HCT116 (cell line): ENCODE results near the gene NIBAN1. TPM values are rescaled to one million over a fixed set of nuclear protein-coding genes. Genes with fewer than 3 reads are reported as not detected.

Experiments used
- ATAC-seq: fragments of 200-7000 bp; cut with Tn5 transposase; 2 replicates; pipeline ENCODE4 v1.9.1; 2020; ENCODE audit warnings: mild to moderate bottlenecking, moderate library complexity
- BruUV-seq: library from RNA; stranded (reverse); fragments of 400-500 nt; replicated peaks from 2 replicates; lab custom pipeline; 2021; lab: Mats Ljungman, UMichigan
- CTCF ChIA-PET: fragments of 300-600 bp; sonication (Branson Sonifier 250); formaldehyde crosslinking; loops from one replicate; lab custom pipeline; 2021; ENCODE audit warnings: antibody characterized with exemption; lab: Charles Lee
- POLR2A ChIA-PET: fragments of 300-600, 350-600 bp; sonication (Branson Sonifier 250); formaldehyde crosslinking; loops from one replicate; lab custom pipeline; 2021; ENCODE audit warnings: antibody characterized with exemption; lab: Charles Lee
- RAD21 ChIA-PET, 2 experiments: fragments of 300-600 bp; sonication (Branson Sonifier 250); formaldehyde crosslinking; loops; one replicate each; lab custom pipeline; 2023; ENCODE audit warnings: low total read pairs in 2 of 2; ENCODE audit not compliant: uncharacterized antibody in 2 of 2, unreplicated experiment in 2 of 2, low non-redundant PET in 1 of 2; lab: Charles Lee
- DNase-seq: peaks from one replicate; pipeline ENCODE4 v3.0.0-alpha.2; 2010; ENCODE audit warnings: low read depth, low spot score
- H2AFZ ChIP-seq: fragments of 200-600 bp; shearing (Covaris generic), sonication (generic); 2 replicates; pipeline ENCODE4 v1.6.1; 2017; ENCODE audit warnings: low read depth, mixed run types, mixed read lengths, antibody characterized with exemption, low read length; ENCODE audit not compliant: poor library complexity, severe bottlenecking
- H3K27ac ChIP-seq: 2 replicates; pipeline ENCODE4 v1.5.1; 2012; ENCODE audit warnings: low read depth, low read length
- H3K27me3 ChIP-seq: fragments of 200-600 bp; sonication (generic); 2 replicates; pipeline ENCODE4 v1.6.1; 2016; ENCODE audit warnings: mixed run types, low read length, mixed read lengths; ENCODE audit not compliant: insufficient read depth
- H3K36me3 ChIP-seq, 2 experiments: fragments of 200-500 bp in 1 of 2; fragments of 200-600 bp in 1 of 2; sonication (Bioruptor generic) in 1 of 2; sonication (generic) in 1 of 2; 2 replicates each; pipeline versions ENCODE4 v1.5.1 to v1.6.1; 2014 to 2016; ENCODE audit warnings: low read length in 2 of 2, inconsistent platforms in 1 of 2, mixed read lengths in 1 of 2, mixed run types in 1 of 2; ENCODE audit not compliant: insufficient read depth in 2 of 2, control insufficient read depth in 1 of 2
- H3K4me1 ChIP-seq, 2 experiments: fragments of 200-600 bp in 1 of 2; sonication (generic) in 1 of 2; 2 replicates each; pipeline versions ENCODE4 v1.5.1 to v1.6.1; 2012 to 2017; ENCODE audit warnings: low read length in 2 of 2, inconsistent platforms in 1 of 2, mild to moderate bottlenecking in 1 of 2, mixed read lengths in 1 of 2, mixed run types in 1 of 2, moderate library complexity in 1 of 2; ENCODE audit not compliant: insufficient read depth in 2 of 2, control insufficient read depth in 1 of 2
- H3K4me2 ChIP-seq: fragments of 200-600 bp; sonication (generic); 2 replicates; pipeline ENCODE4 v1.6.1; 2017; ENCODE audit warnings: mixed run types, low read length, mixed read lengths
- H3K4me3 ChIP-seq, 2 experiments: fragments of 200-600 bp in 1 of 2; sonication (generic) in 1 of 2; replicated peaks in 1 of 2; 2 replicates each; pipeline ENCODE4 v1.5.1; 2011 to 2016; ENCODE audit warnings: low read length in 2 of 2, control low read depth in 1 of 2, low read depth in 1 of 2, mild to moderate bottlenecking in 1 of 2, mixed read lengths in 1 of 2, mixed run types in 1 of 2
- H3K79me2 ChIP-seq: fragments of 200-600 bp; sonication (generic); 2 replicates; pipeline ENCODE4 v1.6.1; 2017; ENCODE audit warnings: mild to moderate bottlenecking, mixed run types, low read length, moderate library complexity, mixed read lengths; ENCODE audit not compliant: insufficient read depth
- H3K9ac ChIP-seq: fragments of 200-600 bp; sonication (generic); 2 replicates; pipeline ENCODE4 v1.6.1; 2016; ENCODE audit warnings: low read length, mixed read lengths
- H3K9me2 ChIP-seq: fragments of 200-600 bp; sonication (generic), shearing (Covaris generic); 2 replicates; pipeline ENCODE4 v1.6.1; 2017; ENCODE audit warnings: mixed run types, mild to moderate bottlenecking, moderate library complexity; ENCODE audit not compliant: insufficient read depth
- H3K9me3 ChIP-seq, 2 experiments: fragments of 200-500 bp in 1 of 2; fragments of 200-600 bp in 1 of 2; sonication (Bioruptor generic) in 1 of 2; sonication (generic) in 1 of 2; 2 replicates each; pipeline ENCODE4 v1.6.1; 2014 to 2017; ENCODE audit warnings: low read length in 2 of 2, mixed read lengths in 2 of 2, inconsistent platforms in 1 of 2, low read depth in 1 of 2, mild to moderate bottlenecking in 1 of 2, mixed run types in 1 of 2, moderate library complexity in 1 of 2; ENCODE audit not compliant: control insufficient read depth in 1 of 2, insufficient read depth in 1 of 2
- H4K20me1 ChIP-seq: fragments of 200-600 bp; sonication (generic), shearing (Covaris generic); 2 replicates; pipeline ENCODE4 v1.6.1; 2017; ENCODE audit warnings: mixed run types, mild to moderate bottlenecking, moderate library complexity; ENCODE audit not compliant: insufficient read depth
- ATF3 ChIP-seq: IDR thresholded peaks from 2 replicates; pipeline ENCODE4 v1.6.1; 2012
- CBX3 ChIP-seq: IDR thresholded peaks from 2 replicates; pipeline ENCODE4 v1.6.1; 2012; ENCODE audit warnings: low read depth
- EZH2 ChIP-seq: fragments of 200-600 bp; sonication (generic); IDR thresholded peaks from 2 replicates; pipeline ENCODE4 v1.6.1; 2017; ENCODE audit warnings: antibody characterized with exemption, mixed run types
- EZH2phosphoT487 ChIP-seq: fragments of 200-600 bp; IDR thresholded peaks from 2 replicates; pipeline ENCODE4 v1.6.1; 2018; ENCODE audit warnings: antibody characterized with exemption, borderline replicate concordance
- FOSL1 ChIP-seq: IDR thresholded peaks from 2 replicates; pipeline ENCODE4 v1.6.1; 2012; ENCODE audit warnings: low read depth
- JUND ChIP-seq: IDR thresholded peaks from 2 replicates; pipeline ENCODE4 v1.6.1; 2012
- MAX ChIP-seq: IDR thresholded peaks from 2 replicates; pipeline ENCODE4 v1.6.1; 2012
- POLR2A ChIP-seq: IDR thresholded peaks from 2 replicates; pipeline ENCODE4 v1.7.0; 2011; ENCODE audit warnings: borderline replicate concordance; ENCODE audit not compliant: insufficient read depth, insufficient read length; ENCODE audit errors: extremely low read depth
- RAD21 ChIP-seq: IDR thresholded peaks from 2 replicates; pipeline ENCODE4 v1.6.1; 2012; ENCODE audit warnings: low read depth, mild to moderate bottlenecking
- SIN3A ChIP-seq: IDR thresholded peaks from 2 replicates; pipeline ENCODE4 v1.6.1; 2012; ENCODE audit warnings: low read depth
- SP1 ChIP-seq: IDR thresholded peaks from 2 replicates; pipeline ENCODE4 v1.6.1; 2012; ENCODE audit warnings: low read depth
- SRF ChIP-seq: IDR thresholded peaks from 2 replicates; pipeline ENCODE4 v1.6.1; 2012; ENCODE audit warnings: low read depth
- ZBTB33 ChIP-seq: IDR thresholded peaks from 2 replicates; pipeline ENCODE4 v1.6.1; 2011; ENCODE audit warnings: mild to moderate bottlenecking, low read length, moderate library complexity; ENCODE audit not compliant: insufficient replicate concordance; ENCODE audit errors: extremely low read depth
- ZFX ChIP-seq: fragments of 450-650 bp; IDR thresholded peaks from 2 replicates; pipeline ENCODE4 v1.6.1; 2017
- ZNF274 ChIP-seq: fragments of 200-500 bp; sonication (Bioruptor generic); IDR thresholded peaks from 2 replicates; pipeline ENCODE4 v1.6.1; 2014; ENCODE audit warnings: mild to moderate bottlenecking, low read depth, low read length, inconsistent platforms
- intact Hi-C: fragments of 100-400 bp; cut with micrococcal nuclease; formaldehyde crosslinking; loops from 2 replicates; pipeline ENCODE4 v1.10.0; 2022
- total RNA-seq: library from RNA; stranded (reverse); gene quantifications from one replicate; pipeline ENCODE4 v1.2.1, GENCODE V29; 2021; ENCODE audit not compliant: unreplicated experiment

The NIBAN1 gene
- total RNA-seq, 1 experiment from 2014 or later = 10.3 TPM

- Histone ChIP-seq H3K27ac (no peak overlapping the region), H3K4me2 (no peak overlapping the region), H3K4me3 (no peak overlapping the region), H4K20me1 (no peaks in the 10 kb centered on the region), H3K9me3 (no peaks in the 10 kb centered on the region), H3K9ac (no peak overlapping the region), H2AFZ (no peak overlapping the region), H3K27me3 (no peaks in the 10 kb centered on the region), H3K4me1 (no peaks in the 10 kb centered on the region), H3K36me3 (no peaks in the 10 kb centered on the region), H3K79me2 (no peaks in the 10 kb centered on the region), H3K9me2 (no peaks in the 10 kb centered on the region)
- no peak for TF ChIP-seq EZH2
- no peak for TF ChIP-seq JUND
- TF ChIP-seq FOSL1 = no peak
- no peak for TF ChIP-seq SRF
- TF ChIP-seq ZNF274 = no peak
- no peak for TF ChIP-seq EZH2phosphoT487
- TF ChIP-seq SP1 = no peak
- no peak for TF ChIP-seq POLR2A
- TF ChIP-seq SIN3A = no peak
- no peak for TF ChIP-seq ATF3
- no peak for TF ChIP-seq ZFX
- no peak for TF ChIP-seq MAX
- TF ChIP-seq RAD21 = no peak
- no peak for TF ChIP-seq CBX3
- no peak for TF ChIP-seq ZBTB33
- POLR2A ChIA-PET = no interaction called here
- ATAC-seq = no peak
- intact Hi-C loops = no loop called here
- no TSS peak for BruUV-seq
- no peak for DNase-seq
- CTCF ChIA-PET = no interaction called here
- RAD21 ChIA-PET = no interaction called here
Observed at GRCh38 chr1:184994301-184994700, 20.0 kb upstream of the NIBAN1 start.
